Lower lobe of right lung (tissue), 2 donors: ENCODE results near the gene SGTA. TPM values are rescaled to one million over a fixed set of nuclear protein-coding genes. Genes with fewer than 3 reads are reported as not detected.

ENCODE experiments used
- ATAC-seq, 2 donors: fragments of 200-7000 bp; cut with Tn5 transposase; one replicate each; pipeline ENCODE4 v1.9.1; 2020 to 2022; ENCODE audit warnings: mild to moderate bottlenecking in 2 of 2, moderate library complexity in 2 of 2
- DNase-seq: peaks from one replicate; pipeline ENCODE4 v3.0.0-alpha.2; 2020
- H3K27ac ChIP-seq: fragments of 200-600 bp; one replicate; pipeline ENCODE4 v1.8.0; 2022
- H3K27me3 ChIP-seq: fragments of 200-600 bp; one replicate; pipeline ENCODE4 v1.8.0; 2022; ENCODE audit warnings: low read depth
- H3K36me3 ChIP-seq: fragments of 200-600 bp; one replicate; pipeline ENCODE4 v1.8.0; 2022; ENCODE audit warnings: mild to moderate bottlenecking
- H3K4me1 ChIP-seq: fragments of 200-600 bp; one replicate; pipeline ENCODE4 v1.8.0; 2022
- H3K4me3 ChIP-seq: fragments of 200-600 bp; one replicate; pipeline ENCODE4 v1.8.0; 2022; ENCODE audit warnings: mild to moderate bottlenecking
- H3K9me3 ChIP-seq: fragments of 200-600 bp; one replicate; pipeline ENCODE4 v1.8.0; 2022
- CTCF ChIP-seq: fragments of 200-600 bp; IDR thresholded peaks from one replicate; pipeline ENCODE4 v1.8.0; 2022; ENCODE audit warnings: antibody characterized with exemption, mild to moderate bottlenecking
- intact Hi-C: fragments of 100-400 bp; cut with DNase I; formaldehyde crosslinking; loops from one replicate; pipeline ENCODE4 v1.11.0; 2022
- long read RNA-seq: library from polyadenylated mRNA; unstranded; transcript quantifications from one replicate; pipeline ENCODE4 v2.0.0, GENCODE V29; 2021
- total RNA-seq: library from RNA; stranded (reverse); fragmentation: NEBNext Ultra II Directional; extraction: Animal tissue kit (Norgen Biotek cat#: 25700); gene quantifications from one replicate; pipeline ENCODE4 v1.2.1, GENCODE V29; 2021
- donor health status: DM: no; HTN: yes; CAD: no; lungs with severe emphysema.

The SGTA gene, protein sequence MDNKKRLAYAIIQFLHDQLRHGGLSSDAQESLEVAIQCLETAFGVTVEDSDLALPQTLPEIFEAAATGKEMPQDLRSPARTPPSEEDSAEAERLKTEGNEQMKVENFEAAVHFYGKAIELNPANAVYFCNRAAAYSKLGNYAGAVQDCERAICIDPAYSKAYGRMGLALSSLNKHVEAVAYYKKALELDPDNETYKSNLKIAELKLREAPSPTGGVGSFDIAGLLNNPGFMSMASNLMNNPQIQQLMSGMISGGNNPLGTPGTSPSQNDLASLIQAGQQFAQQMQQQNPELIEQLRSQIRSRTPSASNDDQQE
- total RNA-seq: 41.6 TPM
- long read RNA-seq, transcript SGTA-201 (12 exons, 2,330 nt): major isoform, 68 of 97 reads
- long read RNA-seq, partial matches to known transcripts: 22 of 97 reads
- long read RNA-seq, other reads (novel, unspliced or antisense): 7 of 97 reads

- Histone ChIP-seq H3K9me3 (no peaks in the 10 kb centered on the region), H3K36me3 (no peaks in the 10 kb centered on the region), H3K27ac (peak within 1 kb of the TSS; percentile 93), H3K27me3 (no peaks in the 10 kb centered on the region), H3K4me3 (peak within 1 kb of the TSS; percentile 99), H3K4me1 (peaks cover 50% of the 10 kb centered on the region)
- intact Hi-C loops: no loop called here
- TF ChIP-seq CTCF: peak; percentile 63
- ATAC-seq (peak; percentile 92 to 94), DNase-seq (peak; percentile 98)
These were observed at the start of gene SGTA for GRCh38 chr19:2782936-2783780. Gene SGTA (minus strand): TSS chr19:2783273. CDS start chr19:2769068, 14,205 bp downstream.

DNA sequence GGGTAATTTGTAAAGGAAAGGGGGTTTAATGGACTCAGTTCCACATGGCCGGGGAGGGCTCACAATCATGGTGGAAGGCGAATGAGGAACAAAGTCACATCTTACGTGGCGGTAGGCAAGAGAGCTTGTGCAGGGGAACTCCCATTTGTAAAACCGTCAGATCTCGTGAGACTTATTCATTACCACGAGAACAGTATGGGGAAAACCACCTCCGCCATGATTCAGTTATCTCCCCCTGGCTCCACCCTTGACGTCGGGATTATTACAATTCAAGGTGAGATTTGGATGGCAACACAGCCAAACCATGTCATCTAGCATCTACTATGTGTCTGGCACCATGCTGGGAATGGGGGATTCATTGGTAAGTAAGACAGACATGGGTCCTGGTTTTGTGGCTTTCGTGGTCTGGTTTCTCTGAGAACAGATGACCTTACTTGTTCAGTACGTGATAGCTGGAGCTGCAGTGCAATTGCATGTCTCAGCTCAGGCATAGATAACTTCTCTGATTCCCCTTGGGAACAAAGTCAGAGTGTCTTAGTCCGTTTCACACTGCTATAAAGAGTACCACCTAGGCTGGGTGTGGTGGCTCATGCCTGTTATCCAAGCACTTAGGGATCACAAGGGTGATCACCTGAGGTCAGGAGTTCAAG lies 44.9 kb upstream of the SGTA start:
- ATAC-seq (no peak), DNase-seq (no peak)
- TF ChIP-seq CTCF: no peak
- intact Hi-C loops: no loop called here
- Histone ChIP-seq H3K27me3 (no peaks in the 10 kb centered on the region), H3K9me3 (peaks cover 21% of the 10 kb centered on the region), H3K4me3 (no peak overlapping the region), H3K36me3 (peaks cover 29% of the 10 kb centered on the region), H3K27ac (no peak overlapping the region), H3K4me1 (no peaks in the 10 kb centered on the region)

- Histone ChIP-seq H3K4me3 (no peak overlapping the region), H3K27ac (no peak overlapping the region), H3K36me3 (peaks cover 20% of the 10 kb centered on the region), H3K9me3 (peaks cover 12% of the 10 kb centered on the region), H3K4me1 (no peaks in the 10 kb centered on the region), H3K27me3 (no peaks in the 10 kb centered on the region)
- DNase-seq: no peak
- ATAC-seq: no peak
- TF ChIP-seq CTCF: no peak
- intact Hi-C loops: no loop called here
These were observed 43.9 kb upstream of the SGTA start for GRCh38 chr19:2827022-2827421.

DNA sequence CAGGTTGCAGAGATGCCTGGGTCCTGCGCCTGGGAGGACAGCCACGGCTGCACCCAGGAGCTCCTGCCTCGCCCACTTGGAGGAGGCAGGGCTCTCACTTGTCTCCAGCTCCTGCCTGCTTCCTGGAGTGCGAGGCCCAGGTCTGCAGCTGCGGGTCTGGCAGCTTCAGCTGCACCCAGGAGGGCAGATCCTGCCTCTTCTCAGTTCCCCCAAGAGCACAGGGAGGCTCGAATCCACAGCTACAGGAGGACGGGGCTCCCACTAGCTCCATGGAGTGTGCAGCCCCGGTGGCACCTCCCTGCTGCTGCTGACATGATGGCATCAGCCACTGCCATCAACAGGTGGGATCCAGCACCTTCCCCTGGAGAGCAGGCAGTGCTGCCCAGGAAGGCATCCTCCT lies 41.1 kb upstream of the SGTA start:
- H3K9me3 ChIP-seq: no peaks in the 10 kb centered on the region
- H3K36me3 ChIP-seq: peaks cover 20% of the 10 kb centered on the region
- H3K4me1 ChIP-seq: peaks cover 16% of the 10 kb centered on the region
- no peak for ATAC-seq
- H3K27ac ChIP-seq: no peak overlapping the region
- no peaks in the 10 kb centered on the region for H3K27me3 ChIP-seq
- intact Hi-C loops: no loop called here
- no peak for DNase-seq
- no peak overlapping the region for H3K4me3 ChIP-seq
- no peak for TF ChIP-seq CTCF

- TF ChIP-seq CTCF: no peak
- DNase-seq: no peak
- intact Hi-C loops: no loop called here
These were observed 40.6 kb upstream of the SGTA start for GRCh38 chr19:2823646-2824045.

More at GRCh38 chr19:2823646-2824045, 40.6 kb upstream of the SGTA start:
- Histone ChIP-seq H3K36me3 (peaks cover 20% of the 10 kb centered on the region), H3K4me1 (peaks cover 16% of the 10 kb centered on the region), H3K27ac (no peak overlapping the region), H3K9me3 (no peaks in the 10 kb centered on the region), H3K4me3 (no peak overlapping the region), H3K27me3 (no peaks in the 10 kb centered on the region)
- ATAC-seq: no peak
